Stimulated activated CD8-positive, alpha-beta memory T cell treated with anti-CD3 and anti-CD28 coated beads, Interleukin-12 subunit alpha, Interleukin-12 subunit beta, amount 100 ng/mL, for 24 hours (primary cell): ENCODE results near the gene PTPRK.

ENCODE experiments used
- DNase-seq: peaks from one replicate; pipeline ENCODE4 v3.0.0-alpha.2; 2020; ENCODE audit errors: extremely low read depth

The PTPRK gene

GRCh38 chr6:128346569-128346968 lies 173.8 kb downstream of the PTPRK start:
- no peak for DNase-seq

GRCh38 chr6:128345278-128345677 lies 175.1 kb downstream of the PTPRK start:
- no peak for DNase-seq

GRCh38 chr6:128343706-128344105 lies 176.7 kb downstream of the PTPRK start:
- DNase-seq = no peak

GRCh38 chr6:128339635-128340450 lies 180.6 kb downstream of the PTPRK start:
- no peak for DNase-seq

GRCh38 chr6:128337619-128338018 lies 182.8 kb downstream of the PTPRK start:
- DNase-seq = no peak

GRCh38 chr6:128336436-128337095 lies 183.8 kb downstream of the PTPRK start:
- no peak for DNase-seq

- no peak for DNase-seq
These were observed 184.4 kb downstream of the PTPRK start for GRCh38 chr6:128335963-128336362.

- no peak for DNase-seq
These were observed 186.7 kb downstream of the PTPRK start for GRCh38 chr6:128333581-128334223.

GRCh38 chr6:128327890-128328289 lies 192.5 kb downstream of the PTPRK start:
- no peak for DNase-seq

GRCh38 chr6:128323011-128323410 lies 197.4 kb downstream of the PTPRK start:
- no peak for DNase-seq

- no peak for DNase-seq
These were observed 200.5 kb downstream of the PTPRK start for GRCh38 chr6:128319946-128320345.

- no peak for DNase-seq
These were observed 201.2 kb downstream of the PTPRK start for GRCh38 chr6:128319157-128319556.

GRCh38 chr6:128316258-128316929 lies 204.0 kb downstream of the PTPRK start:
- no peak for DNase-seq

GRCh38 chr6:128314190-128314589 lies 206.2 kb downstream of the PTPRK start:
- DNase-seq = no peak

- no peak for DNase-seq
These were observed 208.3 kb downstream of the PTPRK start for GRCh38 chr6:128311944-128312570.

GRCh38 chr6:128310451-128310850 lies 209.9 kb downstream of the PTPRK start:
- DNase-seq = no peak

GRCh38 chr6:128307671-128308070 lies 212.7 kb downstream of the PTPRK start:
- DNase-seq = no peak

- DNase-seq = no peak
These were observed 214.4 kb downstream of the PTPRK start for GRCh38 chr6:128305976-128306375.

GRCh38 chr6:128305228-128305627 lies 215.2 kb downstream of the PTPRK start:
- DNase-seq = no peak

- no peak for DNase-seq
These were observed 216.5 kb downstream of the PTPRK start for GRCh38 chr6:128303870-128304269.

GRCh38 chr6:128302942-128303341 lies 217.5 kb downstream of the PTPRK start:
- DNase-seq = no peak

GRCh38 chr6:128295670-128296069 lies 224.7 kb downstream of the PTPRK start:
- no peak for DNase-seq
